Measurements from ENCODE around the gene HLA-DOB. TPM values are rescaled to one million over a fixed set of nuclear protein-coding genes. Genes with fewer than 3 reads are reported as not detected.
"Not testable (repeated sequence)": the region's sequence is repeated elsewhere in the genome, so short reads cannot be mapped to it uniquely, and the experiment has no call there.

Gene HLA-DOB
- polyA plus RNA-seq, 3 donors, result 0.10 to 0.21 (median 0.16) TPM

DNA sequence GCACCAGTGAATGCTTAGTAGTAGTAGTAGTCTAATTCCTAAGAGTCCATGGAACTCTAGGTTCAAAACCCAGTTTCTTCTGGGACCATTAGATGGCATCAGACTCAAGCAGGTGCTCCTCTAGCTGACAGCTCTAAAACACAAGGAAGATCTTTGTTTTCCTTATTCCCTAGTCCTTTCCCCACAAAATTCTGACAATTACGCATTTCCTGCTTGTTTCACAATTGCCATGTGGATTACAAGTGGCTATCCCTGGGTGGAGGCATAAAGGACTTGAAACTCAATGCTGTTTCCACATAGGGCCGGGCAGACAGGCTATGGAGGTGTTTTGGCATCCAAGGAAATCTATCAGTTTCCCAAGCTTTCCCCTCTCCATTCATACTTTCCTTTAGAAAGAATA is 9.2 kb upstream of the HLA-DOB start:
- DNase-seq (ENCODE audit: extremely low read depth in 1 of 11, low read depth in 9 of 11, low spot score in 4 of 11), result peak in 2 of 11 donors; percentile 4 to 11

DNA sequence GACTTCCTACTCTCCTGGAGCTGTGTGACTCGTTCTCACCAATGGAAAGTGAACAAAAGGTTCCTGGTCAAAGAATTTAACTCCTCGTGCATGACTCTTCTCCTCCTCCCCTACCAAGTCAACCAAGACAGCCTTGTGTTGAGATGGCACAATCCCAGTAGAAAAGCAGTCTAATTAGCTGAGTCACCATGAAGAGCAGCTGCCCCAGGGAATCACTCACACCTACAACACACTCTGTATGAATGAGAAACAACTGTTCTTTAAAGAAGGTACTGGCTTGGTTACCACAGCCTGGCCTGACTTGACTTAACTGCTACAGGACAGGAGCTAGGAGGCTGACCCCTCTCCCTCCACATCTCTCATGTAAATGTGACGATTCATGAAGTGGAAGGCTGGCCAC is 2.9 kb upstream of the HLA-DOB start:
- no peak for DNase-seq (ENCODE audit: extremely low read depth in 1 of 11, low read depth in 9 of 11, low spot score in 4 of 11)

DNA sequence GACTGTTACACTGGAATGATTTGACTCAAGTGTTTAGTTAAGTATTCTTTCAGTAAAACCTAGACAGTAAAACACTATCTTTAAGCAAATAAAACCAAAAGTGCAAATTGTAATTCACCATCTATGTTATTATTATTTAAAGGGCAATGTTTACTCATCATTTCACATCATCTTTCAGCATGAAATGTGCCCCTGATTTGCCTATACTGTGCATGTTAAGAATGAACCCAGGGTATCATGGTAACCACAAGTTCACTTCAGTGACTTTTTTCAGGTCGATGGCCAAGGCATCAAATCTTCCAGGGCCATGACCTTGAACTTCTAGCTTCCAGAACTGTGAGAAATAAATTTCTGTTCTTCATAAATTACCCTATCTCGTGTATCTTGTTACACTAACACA is 2.1 kb upstream of the HLA-DOB start:
- no peak for DNase-seq (ENCODE audit: extremely low read depth in 1 of 11, low read depth in 9 of 11, low spot score in 4 of 11)

DNA sequence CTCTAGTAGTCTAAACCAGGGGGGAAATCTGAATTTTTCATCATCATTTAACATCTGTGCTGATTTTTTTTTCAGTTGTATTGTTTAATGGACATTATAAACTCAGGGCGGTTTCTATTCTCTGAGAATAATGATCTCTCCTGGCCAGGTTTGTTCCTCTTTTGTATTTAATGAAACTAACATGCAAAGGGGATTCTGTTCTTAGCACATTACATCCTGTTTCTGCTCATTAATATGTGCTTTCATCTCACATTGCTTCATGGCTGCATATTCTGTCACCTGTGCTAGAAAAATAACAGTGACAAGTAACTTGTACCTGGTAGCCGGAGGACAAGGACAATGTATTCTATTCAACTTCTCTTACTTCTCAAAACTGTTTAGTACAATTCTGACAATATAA is 806 bp downstream of the HLA-DOB start:
- no peak for DNase-seq (ENCODE audit: extremely low read depth in 1 of 11, low read depth in 9 of 11, low spot score in 4 of 11)

DNA sequence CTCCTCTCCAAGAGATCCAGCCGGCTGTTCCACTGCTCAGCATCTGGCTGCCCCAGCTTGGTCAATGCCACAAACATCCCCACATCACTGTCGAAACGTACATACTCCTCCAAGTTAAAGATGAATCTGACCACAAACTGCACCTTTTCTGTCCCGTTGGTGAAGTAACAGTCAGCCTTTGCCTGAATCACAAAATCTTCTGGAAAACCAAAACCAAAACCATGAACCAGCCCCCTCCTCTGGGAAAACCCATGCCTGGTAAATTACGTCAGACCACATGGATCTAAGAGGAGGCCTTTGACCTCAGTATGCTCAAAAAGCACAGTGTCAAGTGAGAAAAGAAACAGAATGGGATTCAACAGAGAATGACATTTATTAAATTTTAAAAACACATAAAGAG is 1.7 kb downstream of the HLA-DOB start:
- DNase-seq (ENCODE audit: extremely low read depth in 1 of 11, low read depth in 9 of 11, low spot score in 4 of 11), result no peak

DNA sequence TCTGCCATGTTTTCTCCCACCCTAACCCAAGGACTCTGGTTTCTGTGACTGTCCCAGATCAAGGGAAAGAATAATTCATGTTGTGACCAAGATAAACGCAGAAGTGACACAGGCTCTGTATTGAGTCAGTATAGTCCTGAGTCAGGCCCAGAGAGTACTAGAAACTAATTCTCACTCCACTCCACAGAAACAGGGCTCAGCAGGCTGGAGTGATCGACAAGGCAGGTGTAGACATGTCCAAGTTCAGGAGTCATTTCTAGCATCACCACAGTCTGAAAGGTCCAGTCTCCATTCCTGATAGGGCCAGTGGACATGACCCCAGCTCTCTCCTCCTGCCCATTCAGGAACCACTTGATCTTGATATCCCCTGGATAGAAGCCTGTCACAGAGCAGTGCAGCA is 2.7 kb downstream of the HLA-DOB start:
- DNase-seq (ENCODE audit: extremely low read depth in 1 of 11, low read depth in 9 of 11, low spot score in 4 of 11), result no peak

DNA sequence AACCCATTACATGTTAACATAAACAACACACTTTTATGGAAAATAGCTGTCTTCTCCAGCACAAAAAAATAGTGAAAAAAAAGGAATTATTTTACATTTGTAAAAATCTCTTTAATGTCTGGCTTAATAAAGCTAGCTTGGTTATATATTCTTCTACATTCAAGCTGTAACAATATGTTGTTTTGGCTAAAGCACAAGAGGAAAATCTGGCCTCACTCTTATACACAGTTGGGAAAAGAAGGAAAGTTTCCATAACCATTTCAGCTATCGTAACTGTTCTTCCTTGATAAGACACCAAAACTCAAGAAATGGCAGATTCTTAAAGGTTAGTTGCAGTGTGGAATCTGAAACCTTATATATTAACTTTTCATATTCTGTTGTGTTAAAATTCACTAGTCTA is 7.6 kb downstream of the HLA-DOB start:
- DNase-seq (ENCODE audit: extremely low read depth in 1 of 11, low read depth in 9 of 11, low spot score in 4 of 11), result no peak

DNA sequence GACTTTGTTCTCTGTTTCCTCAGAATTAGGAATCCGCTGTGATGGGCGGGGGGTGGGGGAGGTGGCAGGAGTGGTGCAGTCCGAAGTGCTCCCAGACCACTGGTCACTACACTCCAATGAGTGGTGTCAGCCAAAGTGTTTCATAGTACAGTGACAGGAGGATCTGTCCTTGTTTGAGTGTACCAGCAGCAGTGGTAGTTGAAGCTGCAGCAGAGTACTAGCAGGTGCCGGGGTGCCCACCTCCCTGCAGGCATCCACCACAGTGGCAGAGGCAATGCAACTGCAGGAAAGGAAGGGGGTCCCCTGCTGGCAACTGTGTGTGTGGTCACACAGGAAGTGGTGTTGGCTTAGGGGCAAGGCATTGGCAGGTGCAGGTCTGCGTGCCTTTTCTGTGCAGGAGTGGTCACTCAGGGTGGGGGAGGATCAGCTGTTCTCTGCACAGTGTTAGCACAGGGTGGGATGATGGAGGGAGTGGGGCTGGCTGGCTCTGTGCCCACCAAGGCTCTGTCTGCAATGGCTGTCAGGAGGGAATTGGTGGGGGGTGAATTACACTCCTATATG is 9.7 kb downstream of the HLA-DOB start:
- no peak for DNase-seq (ENCODE audit: extremely low read depth in 1 of 11, low read depth in 9 of 11, low spot score in 4 of 11)

DNA sequence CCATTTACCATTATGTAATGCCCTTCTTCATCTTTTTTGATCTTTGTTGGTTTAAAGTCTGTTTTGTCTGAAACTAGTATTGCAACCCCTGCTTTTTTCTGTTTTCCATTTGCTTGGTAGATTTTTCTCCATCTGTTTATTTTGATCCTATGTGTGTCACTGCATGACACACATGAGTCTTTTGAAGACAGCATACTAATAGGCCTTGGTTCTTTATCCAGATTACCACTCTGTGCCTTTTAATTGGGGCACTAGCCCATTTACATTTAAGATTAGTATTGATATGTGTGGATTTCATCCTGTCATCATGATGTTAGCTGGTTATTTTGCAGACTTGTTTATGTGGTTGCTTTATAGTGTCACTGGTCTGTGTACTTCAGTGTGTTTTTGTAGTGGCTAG is 11.4 kb downstream of the HLA-DOB start:
- not testable (repeated sequence) for DNase-seq (ENCODE audit: extremely low read depth in 1 of 11, low read depth in 9 of 11, low spot score in 4 of 11)

DNA sequence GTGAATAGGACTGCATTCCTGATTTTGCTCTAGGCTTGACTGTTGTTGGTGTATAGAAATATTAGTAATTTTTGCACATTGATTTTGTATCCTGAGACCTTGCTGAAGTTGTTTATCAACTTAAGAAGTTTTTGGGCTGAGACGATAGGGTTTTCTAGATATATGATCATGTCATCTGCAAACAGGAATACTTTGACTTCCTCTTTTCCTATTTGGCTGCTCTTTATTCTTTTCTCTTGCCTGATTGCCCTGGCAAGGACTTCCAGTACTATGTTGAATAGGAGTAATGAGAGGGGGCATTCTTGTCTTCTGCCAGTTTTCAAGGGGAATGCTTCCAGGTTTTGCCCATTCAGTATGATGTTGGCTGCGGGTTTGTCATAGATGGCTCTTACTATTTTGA is 13.4 kb downstream of the HLA-DOB start:
- DNase-seq (ENCODE audit: extremely low read depth in 1 of 11, low read depth in 9 of 11, low spot score in 4 of 11), result no peak

DNA sequence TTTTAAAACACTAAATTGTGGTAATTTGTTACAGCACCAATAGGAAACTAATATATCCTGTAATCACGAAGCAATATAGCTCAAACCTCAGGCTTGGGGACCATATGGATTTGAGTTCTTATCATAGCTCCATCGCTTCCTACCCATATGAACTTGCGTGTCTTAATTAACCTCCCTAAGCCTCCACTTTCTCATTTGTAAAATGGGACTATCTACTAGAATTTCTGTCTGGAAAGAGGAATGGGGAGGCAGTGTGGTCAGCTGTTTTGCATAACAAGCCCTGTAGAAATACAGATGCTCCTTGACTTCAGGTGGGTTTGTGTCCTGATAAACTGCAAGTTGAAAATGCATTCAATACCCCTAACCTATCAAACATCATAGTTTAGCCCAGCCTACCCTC is 17.1 kb downstream of the HLA-DOB start:
- no peak for DNase-seq (ENCODE audit: extremely low read depth in 1 of 11, low read depth in 9 of 11, low spot score in 4 of 11)

DNA sequence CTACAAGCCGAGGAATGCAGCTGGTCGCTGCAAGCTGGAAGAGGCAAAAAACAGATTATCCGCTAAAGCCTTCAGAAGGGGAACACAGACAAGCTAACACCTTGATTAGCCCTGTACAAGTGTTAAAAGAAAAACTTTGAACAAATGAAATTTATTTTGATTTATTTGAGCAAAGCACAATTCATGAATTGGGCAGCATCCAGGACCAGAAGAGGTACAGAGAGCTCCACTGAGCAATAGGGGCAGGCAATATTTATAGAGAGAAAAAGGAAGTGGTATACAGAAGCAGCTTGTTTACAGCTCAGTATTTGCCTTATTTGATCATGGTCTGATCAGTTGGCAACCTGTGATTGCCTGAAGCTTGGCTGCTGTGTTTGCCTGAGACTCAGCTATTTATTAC is 17.6 kb downstream of the HLA-DOB start:
- no peak for DNase-seq (ENCODE audit: extremely low read depth in 1 of 11, low read depth in 9 of 11, low spot score in 4 of 11)

DNA sequence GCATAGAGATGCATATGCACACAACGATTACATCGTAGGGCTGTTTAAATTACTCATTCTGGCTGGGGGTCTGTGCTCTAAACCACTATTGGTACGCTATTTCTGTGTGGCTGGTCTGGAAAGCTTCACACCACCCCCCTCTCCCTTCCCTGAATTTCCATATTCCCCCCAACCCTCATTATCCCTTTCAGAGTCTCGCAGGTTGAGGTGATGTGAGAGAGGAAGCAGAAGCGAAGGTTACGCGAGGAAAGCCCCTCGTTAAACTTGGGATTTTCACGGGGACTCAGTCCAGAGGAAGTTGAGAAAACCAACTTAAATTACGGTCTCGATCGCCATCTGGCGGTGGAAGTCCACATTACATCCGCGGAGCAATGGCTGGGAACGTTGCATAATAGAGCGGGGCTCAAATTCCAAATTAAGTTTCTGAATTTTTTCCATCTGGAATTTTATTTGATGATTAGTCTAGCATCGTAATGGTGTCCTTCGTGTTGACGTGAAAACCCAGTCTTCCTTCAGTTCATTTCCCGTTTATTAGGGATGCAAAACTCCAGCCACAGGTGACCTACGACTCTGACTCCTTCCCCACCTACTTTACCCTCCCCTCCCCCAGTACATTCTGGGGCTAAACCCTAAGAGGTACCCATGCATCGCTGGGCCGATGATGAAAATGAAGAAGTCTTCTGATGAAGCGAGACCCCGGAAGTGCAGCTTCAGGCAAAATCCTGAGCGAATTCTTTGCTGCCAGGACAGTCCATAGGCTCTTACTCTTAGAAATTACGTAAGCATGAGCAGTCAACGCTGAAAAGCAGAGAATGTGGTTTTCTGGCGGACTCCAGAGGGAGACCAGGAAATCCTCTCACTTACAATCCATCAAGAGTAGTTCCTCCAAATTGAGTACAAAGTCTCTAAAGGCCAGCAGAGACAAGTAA is 19.7 kb downstream of the HLA-DOB start:
- DNase-seq (ENCODE audit: extremely low read depth in 1 of 11, low read depth in 9 of 11, low spot score in 4 of 11), result peak; percentile 50 to 81 (median 64)

DNA sequence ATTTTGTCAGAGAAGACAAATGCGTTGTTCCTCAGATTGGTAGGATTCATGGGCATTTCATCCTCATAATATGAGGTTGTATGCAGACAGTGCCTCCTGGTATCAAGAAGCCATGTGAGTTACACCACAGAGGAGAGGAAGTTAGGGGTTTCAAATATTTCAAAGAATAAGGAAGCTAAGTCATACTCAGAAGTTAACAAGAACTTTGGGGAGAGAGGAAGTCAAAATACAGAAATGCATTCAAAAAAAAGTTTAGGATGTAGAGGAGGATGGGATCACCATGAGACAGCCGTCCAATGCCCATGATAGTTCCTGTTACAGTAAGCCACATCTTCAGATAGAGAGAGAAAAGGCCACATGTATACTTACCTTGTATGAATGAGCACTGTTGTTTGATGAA is 22.3 kb downstream of the HLA-DOB start:
- DNase-seq (ENCODE audit: extremely low read depth in 1 of 11, low read depth in 9 of 11, low spot score in 4 of 11), result no peak

DNA sequence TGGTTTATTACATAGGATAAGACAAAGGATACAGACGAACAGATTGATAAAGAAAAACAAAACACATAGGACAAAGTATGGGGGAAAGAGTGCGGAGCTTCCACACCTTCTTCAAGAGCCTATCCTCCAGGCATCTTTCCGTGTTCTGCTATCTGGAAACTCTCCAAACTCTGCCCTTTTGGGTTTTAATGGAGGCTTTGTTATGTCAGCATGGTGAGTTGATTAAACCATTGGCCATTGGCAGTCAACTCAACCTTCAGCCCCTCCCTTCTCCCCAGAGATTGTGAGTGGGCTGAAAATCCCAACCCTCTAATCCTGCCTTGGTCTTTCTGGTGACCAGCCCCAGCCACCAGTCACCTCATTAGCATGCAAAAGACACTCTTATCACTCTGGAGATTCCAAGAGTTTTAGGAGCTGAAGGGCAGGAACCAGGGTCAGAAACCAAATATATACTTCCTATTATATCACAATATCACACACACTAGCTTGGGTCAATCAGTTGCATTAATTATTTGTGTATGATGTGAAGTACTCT is 23.8 kb downstream of the HLA-DOB start:
- DNase-seq (ENCODE audit: extremely low read depth in 1 of 11, low read depth in 9 of 11, low spot score in 4 of 11), result no peak

DNA sequence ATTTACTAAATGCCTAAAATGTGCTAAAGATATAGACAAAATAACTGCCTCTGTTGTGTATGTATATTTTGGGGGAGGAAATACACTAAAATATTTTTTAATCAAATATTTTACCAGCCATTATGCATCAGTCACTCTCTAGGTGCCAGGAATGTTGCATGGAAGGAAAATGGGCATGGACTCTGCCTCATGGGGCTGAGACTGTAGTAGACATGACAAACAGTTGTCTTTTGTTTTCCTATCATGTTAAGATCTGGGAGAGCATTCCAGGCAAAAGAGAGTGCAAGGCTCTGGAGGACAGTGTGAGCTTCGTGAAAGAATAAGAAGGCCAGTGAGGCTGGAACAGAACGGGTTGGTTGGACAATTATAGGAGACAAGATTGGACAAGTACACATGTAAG is 26.5 kb downstream of the HLA-DOB start:
- no peak for DNase-seq (ENCODE audit: extremely low read depth in 1 of 11, low read depth in 9 of 11, low spot score in 4 of 11)

DNA sequence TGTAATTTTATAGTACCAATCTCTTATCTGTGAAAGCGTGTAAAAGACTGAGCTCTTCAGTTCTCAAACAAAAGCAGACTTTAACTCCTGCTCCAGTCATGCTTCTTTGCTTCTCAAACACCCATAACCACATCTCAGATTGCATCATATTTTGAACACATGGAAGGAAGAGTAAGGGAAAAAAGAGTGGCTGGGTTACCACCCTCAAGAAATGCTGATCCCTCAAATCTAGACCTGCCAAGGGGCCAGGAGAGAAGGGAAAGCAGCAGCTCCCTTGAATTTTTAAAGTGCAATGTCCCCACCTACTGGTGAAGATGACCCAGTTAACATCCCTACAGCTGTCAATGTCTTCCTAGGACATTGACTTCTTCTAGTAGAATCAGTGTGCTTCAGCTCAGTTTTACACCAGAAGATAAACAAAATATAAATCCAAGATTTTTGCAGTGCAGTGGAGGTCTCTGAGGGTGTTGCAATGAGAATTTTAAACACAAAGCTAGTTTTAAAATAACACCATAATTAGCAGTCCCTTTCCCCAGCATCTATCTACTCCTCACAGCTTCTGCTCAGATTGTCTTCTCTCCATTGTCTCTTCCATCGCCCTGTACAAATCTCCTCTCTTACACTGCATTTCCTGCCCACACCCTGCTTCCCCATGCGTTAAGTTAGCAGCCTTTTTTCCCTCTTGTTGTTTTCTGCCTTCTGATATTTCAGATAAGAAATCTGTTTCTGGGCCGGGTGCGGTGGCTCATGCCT is 30.8 kb downstream of the HLA-DOB start:
- peak; percentile 17 to 65 (median 48) for DNase-seq (ENCODE audit: extremely low read depth in 1 of 11, low read depth in 9 of 11, low spot score in 4 of 11)

DNA sequence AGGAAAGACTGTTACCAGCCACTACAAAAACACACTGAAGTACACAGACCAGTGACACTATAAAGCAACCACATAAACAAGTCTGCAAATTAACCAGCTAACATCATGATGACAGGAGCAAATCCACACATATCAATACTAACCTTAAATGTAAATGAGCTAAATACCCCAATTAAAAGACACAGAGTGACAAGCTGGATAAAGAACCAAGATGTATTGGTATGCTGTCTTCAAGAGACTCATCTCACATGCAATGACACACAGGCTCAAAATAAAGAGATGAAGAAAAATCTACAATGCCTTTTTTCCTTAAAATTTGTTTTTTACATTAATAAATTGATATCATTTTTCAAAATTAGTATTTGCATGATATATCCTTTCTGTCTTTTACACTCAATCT is 33.9 kb downstream of the HLA-DOB start:
- not testable (repeated sequence) for DNase-seq (ENCODE audit: extremely low read depth in 1 of 11, low read depth in 9 of 11, low spot score in 4 of 11)

DNA sequence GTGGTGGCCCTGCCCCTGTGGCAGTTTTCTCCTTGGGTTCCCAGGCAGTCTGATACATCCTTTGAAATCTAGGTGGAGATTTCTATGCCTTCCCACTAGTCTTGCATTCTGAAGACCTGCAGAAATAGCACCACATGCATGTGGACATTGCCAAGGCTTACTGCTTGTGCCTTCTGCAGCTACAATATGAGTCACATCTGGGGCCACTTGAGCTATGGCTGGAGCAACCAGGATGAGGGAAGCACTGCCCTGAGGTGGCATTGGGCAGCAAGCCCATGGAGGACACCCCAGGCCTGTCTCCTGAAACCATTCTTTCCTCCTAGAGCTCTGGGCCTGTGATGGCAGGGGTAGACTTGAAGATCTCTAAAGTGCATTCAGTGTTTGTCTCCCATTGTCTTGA is 37.8 kb downstream of the HLA-DOB start:
- DNase-seq (ENCODE audit: extremely low read depth in 1 of 11, low read depth in 9 of 11, low spot score in 4 of 11), result no peak

DNA sequence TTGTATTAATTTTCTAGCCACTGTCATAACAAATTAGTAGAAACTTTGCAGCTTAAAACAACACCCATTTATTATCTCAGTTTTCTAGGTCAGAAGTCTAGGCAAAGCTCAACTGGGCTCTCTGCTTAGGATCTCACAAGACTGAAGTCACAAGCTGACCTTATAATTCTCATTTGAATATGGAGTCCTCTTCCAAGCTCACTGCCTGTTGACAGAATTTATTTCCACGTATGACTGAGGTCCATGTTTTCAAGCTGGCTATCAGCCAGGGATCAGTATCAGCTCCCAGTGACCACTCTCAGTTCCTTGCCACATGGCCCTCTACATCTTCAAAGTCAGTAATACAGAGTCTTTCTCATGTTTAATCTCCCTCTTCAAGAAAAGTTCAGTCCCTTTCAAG is 41.7 kb downstream of the HLA-DOB start:
- DNase-seq (ENCODE audit: extremely low read depth in 1 of 11, low read depth in 9 of 11, low spot score in 4 of 11), result no peak
